GM12864 (cell line): ENCODE data around the gene THPO.

ENCODE experiments used
- DNase-seq: peaks from one replicate; pipeline ENCODE4 v3.0.0-alpha.2; 2011; ENCODE audit warnings: low read depth
- H3K4me3 ChIP-seq: 2 replicates; pipeline ENCODE4 v1.5.1; 2011; ENCODE audit warnings: mild to moderate bottlenecking, low read depth, low read length, control low read depth
- TF ChIP-seq, protein P1 (sequence below): IDR thresholded peaks from 2 replicates; pipeline ENCODE4 v1.5.1; 2011; ENCODE audit warnings: low read depth, mild to moderate bottlenecking, moderate library complexity, low read length, control low read depth, inconsistent platforms; ENCODE audit errors: missing control alignments

Gene THPO

GRCh38 chr3:184354754-184355153, 23.3 kb downstream of the THPO start:
- TF ChIP-seq, protein P1, sequence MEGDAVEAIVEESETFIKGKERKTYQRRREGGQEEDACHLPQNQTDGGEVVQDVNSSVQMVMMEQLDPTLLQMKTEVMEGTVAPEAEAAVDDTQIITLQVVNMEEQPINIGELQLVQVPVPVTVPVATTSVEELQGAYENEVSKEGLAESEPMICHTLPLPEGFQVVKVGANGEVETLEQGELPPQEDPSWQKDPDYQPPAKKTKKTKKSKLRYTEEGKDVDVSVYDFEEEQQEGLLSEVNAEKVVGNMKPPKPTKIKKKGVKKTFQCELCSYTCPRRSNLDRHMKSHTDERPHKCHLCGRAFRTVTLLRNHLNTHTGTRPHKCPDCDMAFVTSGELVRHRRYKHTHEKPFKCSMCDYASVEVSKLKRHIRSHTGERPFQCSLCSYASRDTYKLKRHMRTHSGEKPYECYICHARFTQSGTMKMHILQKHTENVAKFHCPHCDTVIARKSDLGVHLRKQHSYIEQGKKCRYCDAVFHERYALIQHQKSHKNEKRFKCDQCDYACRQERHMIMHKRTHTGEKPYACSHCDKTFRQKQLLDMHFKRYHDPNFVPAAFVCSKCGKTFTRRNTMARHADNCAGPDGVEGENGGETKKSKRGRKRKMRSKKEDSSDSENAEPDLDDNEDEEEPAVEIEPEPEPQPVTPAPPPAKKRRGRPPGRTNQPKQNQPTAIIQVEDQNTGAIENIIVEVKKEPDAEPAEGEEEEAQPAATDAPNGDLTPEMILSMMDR, result no peak
- no peak overlapping the region for H3K4me3 ChIP-seq
- no peak for DNase-seq

- H3K4me3 ChIP-seq, result no peak overlapping the region
- DNase-seq, result no peak
- TF ChIP-seq, protein P1, result peak; percentile 82
These were observed 23.8 kb downstream of the THPO start for GRCh38 chr3:184354121-184354728.

DNA sequence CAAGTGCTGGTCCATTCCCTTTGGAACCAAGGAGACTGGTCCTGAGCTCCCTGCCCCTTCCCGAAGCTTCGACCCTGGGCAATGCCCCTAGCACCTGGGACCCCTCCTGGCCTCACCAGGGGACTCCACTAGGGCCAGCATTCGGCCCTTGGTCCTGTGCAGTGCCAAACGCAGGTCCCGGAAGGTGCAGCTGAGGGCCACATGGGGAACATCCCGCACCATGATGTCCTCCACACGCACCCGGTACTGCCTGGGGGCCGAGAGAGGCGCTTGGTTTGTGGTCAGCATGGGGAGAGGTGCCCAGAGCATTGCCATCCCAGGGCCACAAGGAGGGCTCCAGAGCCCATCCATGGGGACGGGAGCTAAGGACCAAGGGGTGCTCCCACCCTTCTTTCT, 24.5 kb downstream of the THPO start:
- H3K4me3 ChIP-seq, result no peak overlapping the region
- TF ChIP-seq, protein P1, result no peak
- no peak for DNase-seq

DNA sequence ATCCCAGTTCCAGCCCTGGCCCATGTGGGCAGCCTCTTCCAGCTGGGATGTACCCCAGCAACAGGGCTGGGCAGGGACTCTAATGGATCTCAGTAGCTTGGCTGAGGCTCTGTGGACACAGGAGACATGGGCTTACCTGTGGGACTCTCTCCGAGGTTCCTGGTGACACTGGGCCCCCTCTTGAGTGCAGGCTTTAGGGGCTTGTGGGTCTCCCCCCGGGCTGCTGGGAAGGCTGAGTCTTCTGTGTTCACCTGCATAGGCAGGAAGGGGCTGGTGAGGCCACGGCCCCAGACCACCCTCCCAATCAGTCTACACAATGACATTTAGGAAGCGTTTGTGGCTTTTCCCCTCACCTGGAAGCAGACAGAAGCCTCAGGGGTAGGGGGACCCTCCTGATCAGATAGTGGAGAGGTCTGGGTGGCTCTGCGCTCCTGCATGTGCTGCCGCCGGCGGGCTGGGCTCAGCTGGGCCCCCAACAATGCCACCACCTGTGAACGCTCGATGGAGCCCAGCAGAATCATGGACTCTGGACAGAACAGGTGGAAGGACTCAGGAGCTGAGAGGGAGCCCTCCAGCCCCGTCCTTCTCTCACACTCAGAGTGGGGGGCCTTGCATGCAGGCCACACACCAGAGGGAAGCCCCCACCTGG, 25.0 kb downstream of the THPO start:
- no peak overlapping the region for H3K4me3 ChIP-seq
- no peak for DNase-seq
- TF ChIP-seq, protein P1, result no peak

DNA sequence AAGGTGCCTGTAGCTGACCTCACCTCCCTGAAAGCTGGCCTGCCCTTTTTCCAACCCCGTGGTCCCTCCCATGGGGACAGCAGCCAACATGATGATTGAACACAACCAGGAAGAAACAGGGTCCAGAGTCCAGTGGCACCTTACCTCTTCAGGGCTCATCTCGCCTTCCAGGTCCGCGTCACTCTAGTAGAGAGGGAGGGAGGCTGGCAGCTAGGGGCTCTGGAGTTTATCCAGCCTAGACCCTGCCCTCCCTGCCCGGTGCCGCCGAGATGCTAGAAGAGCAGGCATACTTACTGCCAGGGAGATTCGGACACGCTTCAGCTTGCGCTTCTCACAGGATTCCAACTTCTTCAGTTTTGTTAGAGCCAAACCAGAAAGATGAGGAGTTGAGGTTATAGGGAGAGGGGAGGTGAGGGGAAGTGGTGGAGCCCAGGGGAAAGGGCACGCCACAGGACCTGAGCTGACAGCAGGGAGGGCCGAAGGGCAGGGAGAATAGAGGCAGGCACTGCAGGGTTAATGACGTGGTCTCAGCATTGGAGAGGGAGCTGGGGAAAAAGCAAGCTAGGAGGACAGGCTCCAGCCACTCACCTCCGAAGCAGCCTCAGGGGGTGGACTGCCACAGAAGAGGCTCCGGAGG, 25.7 kb downstream of the THPO start:
- no peak for DNase-seq
- no peak overlapping the region for H3K4me3 ChIP-seq
- TF ChIP-seq, protein P1, result no peak

DNA sequence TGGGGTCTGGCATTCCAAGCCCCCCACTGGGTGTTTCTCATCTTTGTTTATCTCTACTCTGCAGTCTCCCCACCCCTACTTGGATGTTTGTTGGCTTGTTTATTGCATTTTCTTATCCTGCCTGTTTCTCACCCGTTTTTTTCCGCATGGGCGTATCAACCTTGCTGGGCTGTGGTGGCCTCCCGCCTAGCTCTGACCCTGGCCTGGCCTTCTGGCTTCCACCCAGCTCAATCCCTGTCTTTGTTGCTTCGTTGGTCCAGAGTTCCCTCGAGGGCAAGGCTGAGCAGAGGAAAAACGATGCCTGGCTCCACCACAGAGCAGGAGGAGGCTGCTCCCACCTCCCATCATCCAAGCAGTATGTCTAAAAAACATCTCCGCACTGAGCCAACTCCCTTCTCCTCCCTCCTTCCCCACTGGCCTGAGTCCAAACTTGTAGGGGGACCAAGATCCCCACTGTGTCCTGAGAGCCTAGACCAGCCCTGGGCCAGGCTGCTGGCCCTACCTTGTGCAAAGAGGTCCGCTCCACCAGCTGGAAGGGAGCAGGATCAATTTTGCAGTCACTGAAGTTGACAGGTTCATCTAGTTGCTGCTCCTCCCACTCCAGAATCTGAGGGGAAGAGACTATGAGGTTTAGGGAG, 26.4 kb downstream of the THPO start:
- DNase-seq, result no peak
- H3K4me3 ChIP-seq, result no peak overlapping the region
- TF ChIP-seq, protein P1, result no peak

GRCh38 chr3:184350618-184351017, 27.4 kb downstream of the THPO start:
- H3K4me3 ChIP-seq, result no peak overlapping the region
- no peak for DNase-seq
- TF ChIP-seq, protein P1, result no peak
